ENCODE results near the gene EXD2. TPM values are rescaled to one million over a fixed set of nuclear protein-coding genes. Genes with fewer than 3 reads are reported as not detected.
A peak's percentile ranks its signal among the peaks of the same experiment; 100 is the strongest.
"Not testable (repeated sequence)": the region's sequence is repeated elsewhere in the genome, so short reads cannot be mapped to it uniquely, and the experiment has no call there.

Gene EXD2, protein sequence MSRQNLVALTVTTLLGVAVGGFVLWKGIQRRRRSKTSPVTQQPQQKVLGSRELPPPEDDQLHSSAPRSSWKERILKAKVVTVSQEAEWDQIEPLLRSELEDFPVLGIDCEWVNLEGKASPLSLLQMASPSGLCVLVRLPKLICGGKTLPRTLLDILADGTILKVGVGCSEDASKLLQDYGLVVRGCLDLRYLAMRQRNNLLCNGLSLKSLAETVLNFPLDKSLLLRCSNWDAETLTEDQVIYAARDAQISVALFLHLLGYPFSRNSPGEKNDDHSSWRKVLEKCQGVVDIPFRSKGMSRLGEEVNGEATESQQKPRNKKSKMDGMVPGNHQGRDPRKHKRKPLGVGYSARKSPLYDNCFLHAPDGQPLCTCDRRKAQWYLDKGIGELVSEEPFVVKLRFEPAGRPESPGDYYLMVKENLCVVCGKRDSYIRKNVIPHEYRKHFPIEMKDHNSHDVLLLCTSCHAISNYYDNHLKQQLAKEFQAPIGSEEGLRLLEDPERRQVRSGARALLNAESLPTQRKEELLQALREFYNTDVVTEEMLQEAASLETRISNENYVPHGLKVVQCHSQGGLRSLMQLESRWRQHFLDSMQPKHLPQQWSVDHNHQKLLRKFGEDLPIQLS
- total RNA-seq (2014; rRNA removed; shearing (Covaris generic); ENCODE audit: low replicate concordance): 10.3 and 13.0 TPM in 2 replicates

DNA sequence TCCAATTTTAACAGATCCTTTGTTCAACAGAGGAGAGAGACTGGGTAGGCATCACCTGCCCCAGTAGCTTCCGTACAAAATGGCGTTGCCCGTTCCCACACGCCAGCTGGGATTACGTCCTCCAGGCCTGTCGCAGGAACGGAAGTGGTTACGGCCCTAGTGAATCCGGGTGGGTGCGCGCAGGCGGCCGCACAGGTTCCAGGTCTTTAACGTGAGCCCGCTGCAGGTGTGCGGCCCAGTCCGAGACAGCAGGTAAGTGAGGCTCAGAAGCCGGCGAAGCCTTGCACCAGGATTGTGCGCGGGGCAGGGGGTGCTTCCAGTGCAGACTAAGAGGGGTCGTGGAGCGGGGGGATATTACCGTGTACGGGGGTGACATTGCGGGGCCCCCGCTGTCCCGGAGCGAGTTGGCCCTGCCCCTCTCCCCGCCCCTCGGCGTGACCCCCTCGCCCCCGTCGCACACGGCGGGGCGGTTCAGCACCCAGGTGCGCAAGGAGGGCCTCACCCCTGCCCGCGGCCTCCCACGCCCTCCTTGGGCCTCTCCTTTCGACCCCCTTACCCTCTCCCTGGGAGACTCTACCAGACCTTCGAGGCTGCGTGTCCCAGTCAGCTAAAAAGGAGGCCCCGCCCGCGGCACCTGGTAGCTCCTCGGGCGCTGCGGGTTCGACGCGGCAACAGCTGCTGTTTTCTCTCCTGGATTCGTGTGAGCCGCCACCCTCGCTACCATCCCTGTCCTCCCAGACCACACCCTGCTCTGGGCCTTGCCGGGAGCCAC, at the start of gene EXD2:
EXD2 (plus strand) TSS at position 159 of the 772 bp plus-strand sequence. CDS start 17,973 bp downstream, outside the sequence.
- peak; percentile 70 for DNase-seq (ENCODE audit: low read depth)
- in situ Hi-C loops (cut with HindIII; ENCODE audit: low pct_unique_long_range_greater_than_20kb, low sequenced_read_pairs): no loop called here

DNA sequence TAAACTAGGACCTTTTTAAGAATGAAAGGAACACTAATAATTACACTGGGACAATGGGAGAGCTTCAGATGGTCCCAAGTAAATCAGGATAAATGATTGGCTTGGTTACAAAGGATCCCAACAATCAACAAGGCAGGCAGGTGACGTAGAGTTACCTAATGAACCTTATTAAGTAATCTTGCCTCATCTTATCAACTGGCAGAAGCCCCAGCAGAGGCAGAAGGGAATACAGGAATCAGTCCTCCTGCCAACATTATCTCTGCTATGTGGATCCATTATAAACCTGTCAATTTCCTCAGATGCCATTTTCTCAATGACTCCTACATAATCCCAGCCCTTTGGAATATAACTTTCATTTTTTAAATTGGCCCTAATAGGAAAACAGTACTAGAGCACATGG, 49.7 kb upstream of the EXD2 start:
- in situ Hi-C loops (cut with HindIII; ENCODE audit: low pct_unique_long_range_greater_than_20kb, low sequenced_read_pairs): no loop called here
- no peak for DNase-seq (ENCODE audit: low read depth)

DNA sequence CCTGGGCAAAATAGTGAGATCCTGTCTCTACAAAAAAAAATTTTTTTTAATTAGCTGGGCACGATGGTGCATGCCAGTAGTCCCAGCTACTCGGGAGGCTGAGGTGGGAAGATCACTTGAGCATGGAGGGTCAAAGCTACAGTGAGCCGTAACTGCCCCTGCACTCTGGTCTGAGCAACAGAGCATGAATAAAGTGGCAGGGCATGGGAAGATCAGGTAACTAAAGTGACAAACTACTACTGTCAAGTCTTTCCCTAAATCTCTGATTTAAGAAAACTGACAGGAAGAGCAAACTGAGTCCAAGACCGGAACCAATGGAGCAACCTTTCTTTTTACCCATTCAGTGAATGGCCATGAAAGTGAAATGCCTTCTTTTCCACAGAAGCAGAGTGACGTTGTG, 49.2 kb upstream of the EXD2 start:
- in situ Hi-C loops (cut with HindIII; ENCODE audit: low pct_unique_long_range_greater_than_20kb, low sequenced_read_pairs): no loop called here
- DNase-seq (ENCODE audit: low read depth): no peak

DNA sequence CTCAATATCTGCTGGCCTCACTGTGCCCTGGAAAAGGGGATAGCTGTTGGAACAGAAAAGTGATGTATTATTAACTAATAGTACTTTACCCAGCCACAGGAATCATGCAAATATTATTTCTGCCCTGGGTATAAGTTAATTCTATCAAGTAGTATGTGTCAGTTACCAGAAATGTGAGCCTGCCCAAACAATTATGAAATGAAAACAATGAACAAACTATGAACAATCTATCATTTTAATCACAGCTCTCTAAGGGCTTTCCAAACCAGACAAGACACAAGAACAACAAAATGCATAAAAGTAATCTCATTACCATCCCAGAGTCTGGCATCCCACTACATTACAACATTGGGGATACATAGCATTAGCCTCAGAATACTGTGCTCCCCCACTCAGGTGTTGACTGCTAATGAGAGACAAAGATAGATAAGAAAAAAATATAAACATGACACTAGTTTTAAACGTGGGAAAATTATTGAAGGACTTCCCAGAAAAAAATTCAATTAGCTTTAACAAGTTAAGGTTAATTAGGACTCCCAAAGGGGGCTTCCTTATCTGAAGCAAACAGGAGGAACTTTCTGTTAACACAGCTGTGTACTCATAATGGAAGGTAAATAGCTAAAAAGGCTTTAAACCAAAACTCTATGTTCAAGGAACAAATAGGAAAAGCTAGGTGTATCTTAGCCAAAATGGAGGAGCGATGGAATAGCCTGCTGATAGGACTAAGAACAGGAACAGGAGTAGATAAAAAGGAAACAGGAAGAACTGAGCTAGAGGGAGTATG, 41.6 kb upstream of the EXD2 start:
- DNase-seq (ENCODE audit: low read depth): no peak
- in situ Hi-C loops (cut with HindIII; ENCODE audit: low pct_unique_long_range_greater_than_20kb, low sequenced_read_pairs): no loop called here

DNA sequence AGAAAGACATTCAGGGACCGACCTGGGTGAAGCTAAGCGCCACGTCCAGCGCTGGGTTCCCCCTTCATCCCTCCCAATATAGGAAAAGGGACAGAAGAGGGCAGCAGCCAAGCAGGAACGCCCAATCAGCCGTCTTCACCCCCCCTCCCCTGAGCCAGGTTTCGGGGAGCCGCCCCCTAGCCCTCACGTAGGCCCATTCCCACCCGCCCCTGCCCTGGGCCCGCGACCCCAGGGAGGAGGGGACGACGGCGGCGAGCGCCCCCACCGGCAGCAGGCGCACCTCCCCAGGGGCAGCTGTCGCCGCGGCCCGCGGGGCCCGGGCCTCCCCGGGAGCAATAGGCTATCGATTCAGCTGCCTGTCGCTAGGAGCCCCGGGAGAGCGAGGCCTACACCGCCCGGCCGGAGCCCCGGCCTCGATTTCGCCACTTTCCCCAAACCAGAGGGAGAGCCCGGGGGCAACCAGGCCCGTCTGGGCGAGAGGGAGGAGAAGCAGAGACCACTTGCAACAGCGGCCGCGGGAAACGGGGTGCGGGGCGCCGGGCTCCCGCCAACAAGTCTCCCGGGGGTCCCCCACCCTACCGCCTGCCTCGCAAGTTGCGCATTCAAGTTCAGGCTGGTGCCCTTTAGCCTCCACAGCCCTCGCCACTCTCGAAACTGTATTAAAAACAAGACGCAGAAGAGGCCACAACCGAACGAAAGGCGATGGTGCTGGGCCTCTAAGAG, 39.7 kb upstream of the EXD2 start:
- DNase-seq (ENCODE audit: low read depth): peak; percentile 60
- in situ Hi-C loops (cut with HindIII; ENCODE audit: low pct_unique_long_range_greater_than_20kb, low sequenced_read_pairs): no loop called here

DNA sequence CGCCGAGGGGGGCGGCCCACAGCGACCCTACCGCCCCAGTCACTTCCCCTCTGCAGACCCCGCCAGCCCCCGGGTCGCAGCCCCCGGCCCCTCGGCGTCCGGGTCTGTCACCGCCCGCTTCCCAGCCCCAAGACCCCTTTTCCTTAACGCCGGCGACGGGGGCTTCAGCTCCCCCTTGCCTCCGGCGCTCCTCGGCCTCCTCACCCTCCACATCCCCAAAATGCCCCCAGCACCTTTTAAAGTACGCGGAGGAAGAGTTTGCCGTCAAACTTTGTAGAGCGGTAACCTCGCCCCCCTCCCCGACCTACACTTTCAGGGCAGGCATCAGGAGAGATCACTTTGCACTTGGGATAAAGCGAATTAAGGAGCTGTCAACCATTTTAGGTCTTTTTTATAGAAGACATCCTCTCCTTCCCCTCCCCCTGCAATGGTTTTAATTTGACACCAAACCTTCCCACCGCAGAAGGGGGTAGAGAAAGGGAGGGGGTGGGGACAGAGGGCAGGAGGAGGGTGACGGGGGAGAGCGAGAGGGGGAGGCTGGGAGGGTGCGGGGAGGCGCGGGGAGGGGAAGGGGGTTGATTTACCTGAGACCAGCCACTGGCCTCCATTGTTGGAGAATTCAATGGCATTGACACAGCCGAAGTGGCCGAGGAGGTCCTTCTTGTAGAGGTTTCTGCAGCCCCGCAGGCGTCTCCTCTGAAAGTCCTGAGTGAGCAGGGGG, 39.0 kb upstream of the EXD2 start:
- no peak for DNase-seq (ENCODE audit: low read depth)
- in situ Hi-C loops (cut with HindIII; ENCODE audit: low pct_unique_long_range_greater_than_20kb, low sequenced_read_pairs): no loop called here

DNA sequence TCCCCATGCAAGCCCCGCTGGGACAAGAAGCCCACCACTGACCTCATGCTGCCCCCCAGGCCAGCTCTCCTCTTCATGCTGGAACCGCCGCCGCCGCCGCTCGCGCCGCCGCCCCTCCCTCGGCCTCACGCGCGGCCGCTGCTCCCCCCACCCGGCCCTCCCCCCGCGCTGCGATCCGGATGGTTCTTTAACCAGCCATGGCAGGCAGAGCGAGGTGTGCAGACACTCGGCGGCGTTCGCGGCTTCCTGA, 38.5 kb upstream of the EXD2 start, which contains the start of gene DCAF5:
DCAF5 (minus strand) TSS at position 218 of the 250 bp plus-strand sequence; CDS start at position 77, 141 bp downstream.
- in situ Hi-C loops (cut with HindIII; ENCODE audit: low pct_unique_long_range_greater_than_20kb, low sequenced_read_pairs): no loop called here
- no peak for DNase-seq (ENCODE audit: low read depth)

DNA sequence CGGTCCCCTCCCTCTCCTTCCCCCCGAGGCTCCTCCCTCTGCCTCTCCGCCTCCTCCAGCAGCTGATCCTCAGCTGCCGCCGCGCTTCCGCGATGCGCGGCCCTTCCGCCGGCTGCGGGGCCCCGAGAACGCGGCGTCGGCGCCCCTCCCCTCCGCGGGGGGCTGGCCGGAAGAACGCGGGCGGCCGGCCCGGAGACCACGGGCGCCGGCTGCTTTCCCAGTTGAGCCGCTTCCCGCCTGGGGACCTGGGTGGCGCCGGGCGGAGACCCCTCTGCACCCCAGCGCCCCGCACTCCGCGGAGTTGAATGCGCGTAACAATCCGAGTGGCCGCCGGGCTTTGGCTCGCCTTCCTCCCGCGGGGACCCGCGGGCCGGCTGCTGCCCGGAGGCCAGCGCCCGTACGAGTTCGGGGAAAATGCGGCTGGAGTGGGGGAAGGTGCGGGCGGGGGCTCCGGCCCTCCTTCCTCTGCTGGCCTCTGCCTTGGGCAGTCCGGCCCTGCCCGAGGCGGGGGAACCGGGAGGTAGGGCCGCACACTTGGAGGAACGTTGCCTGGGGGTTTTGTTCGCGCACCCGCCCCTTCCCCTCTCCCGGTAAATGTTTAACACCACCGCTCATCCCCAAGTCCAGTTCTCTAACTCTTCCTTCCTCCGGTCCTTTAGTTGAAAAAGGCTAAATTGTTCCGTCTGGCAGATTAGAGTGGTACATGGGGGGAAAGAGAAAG, 38.0 kb upstream of the EXD2 start:
- DNase-seq (ENCODE audit: low read depth): peak; percentile 94
- in situ Hi-C loops (cut with HindIII; ENCODE audit: low pct_unique_long_range_greater_than_20kb, low sequenced_read_pairs): no loop called here

DNA sequence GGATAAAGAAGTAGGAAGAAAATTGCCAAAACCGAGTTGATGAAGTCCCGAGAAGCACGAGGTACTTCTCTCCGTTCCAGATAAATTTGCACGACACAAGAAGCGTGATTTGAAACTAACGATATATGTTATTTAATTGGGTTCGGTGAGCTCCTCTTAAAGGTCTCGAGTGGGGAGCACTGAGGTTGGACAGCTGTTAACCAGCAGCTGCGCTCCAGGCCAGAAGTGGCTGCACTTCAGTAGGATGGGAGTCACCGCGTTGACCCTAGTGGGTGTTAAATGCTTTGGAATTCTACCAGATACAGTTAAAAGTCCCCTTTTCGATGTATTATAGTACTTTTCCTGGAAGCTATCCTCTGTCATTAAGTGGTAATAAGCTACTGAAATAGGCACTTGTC, 37.4 kb upstream of the EXD2 start:
- in situ Hi-C loops (cut with HindIII; ENCODE audit: low pct_unique_long_range_greater_than_20kb, low sequenced_read_pairs): no loop called here
- DNase-seq (ENCODE audit: low read depth): no peak

DNA sequence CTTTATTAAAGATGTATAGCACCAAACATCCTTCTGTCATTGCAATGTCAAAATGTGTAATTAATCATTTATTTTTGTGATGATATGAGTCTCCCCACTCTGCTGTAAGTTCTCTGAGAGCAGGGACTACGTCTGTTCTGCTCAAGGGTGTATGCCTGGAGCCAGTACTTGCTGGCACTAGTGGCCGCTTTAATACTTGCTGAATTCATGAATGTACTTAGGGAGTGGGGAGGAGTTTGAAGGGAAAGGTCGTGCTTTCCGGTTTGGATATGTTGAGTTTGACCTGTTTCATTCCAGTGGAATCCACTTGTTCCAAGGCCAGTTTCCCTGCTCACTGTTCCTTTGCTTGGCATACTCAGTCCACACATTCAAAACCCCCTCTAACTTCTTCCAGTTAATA, 36.5 kb upstream of the EXD2 start:
- peak; percentile 33 for DNase-seq (ENCODE audit: low read depth)

DNA sequence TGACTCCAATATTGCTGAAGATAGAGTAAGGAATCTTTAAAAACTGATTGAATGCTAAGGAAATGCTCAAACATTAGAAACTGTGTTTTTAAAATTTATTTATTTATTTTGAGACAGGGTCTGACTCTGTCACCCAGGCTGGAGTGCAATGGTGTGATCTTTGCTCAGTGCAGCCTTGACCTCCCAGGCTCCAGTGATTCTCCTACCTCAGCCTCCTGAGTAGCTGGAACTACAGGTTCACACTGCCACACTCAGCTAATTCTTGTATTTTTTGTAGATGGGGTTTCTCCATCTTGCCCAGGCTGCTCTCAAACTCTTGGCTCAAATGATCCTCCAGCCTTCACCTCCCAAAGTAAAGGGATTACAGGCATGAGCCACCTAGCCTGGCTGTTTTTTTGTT, 35.1 kb upstream of the EXD2 start:
- DNase-seq (ENCODE audit: low read depth): no peak
- in situ Hi-C loops (cut with HindIII; ENCODE audit: low pct_unique_long_range_greater_than_20kb, low sequenced_read_pairs): no loop called here

More for the DNA sequence above, 36.5 kb upstream of the EXD2 start:
- in situ Hi-C loops (cut with HindIII; ENCODE audit: low pct_unique_long_range_greater_than_20kb, low sequenced_read_pairs): no loop called here

DNA sequence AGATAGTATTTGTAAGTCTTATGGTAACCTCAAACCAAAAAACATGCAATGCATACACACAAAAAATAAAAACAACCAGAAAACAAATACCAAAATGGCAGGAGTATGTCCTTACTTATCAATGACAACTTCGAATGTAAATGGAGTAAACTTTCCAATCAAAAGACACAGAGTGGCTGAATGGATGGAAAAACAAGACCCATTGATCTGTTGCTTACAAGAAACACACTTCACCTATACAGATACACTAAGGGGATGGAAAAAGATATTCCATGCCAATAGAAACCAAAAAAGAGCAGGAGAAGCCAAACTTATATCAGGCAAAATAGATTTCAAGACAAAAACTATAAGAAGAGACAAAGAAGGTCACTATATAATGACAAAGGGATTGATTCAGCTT, 29.7 kb upstream of the EXD2 start:
- in situ Hi-C loops (cut with HindIII; ENCODE audit: low pct_unique_long_range_greater_than_20kb, low sequenced_read_pairs): no loop called here
- no peak for DNase-seq (ENCODE audit: low read depth)

DNA sequence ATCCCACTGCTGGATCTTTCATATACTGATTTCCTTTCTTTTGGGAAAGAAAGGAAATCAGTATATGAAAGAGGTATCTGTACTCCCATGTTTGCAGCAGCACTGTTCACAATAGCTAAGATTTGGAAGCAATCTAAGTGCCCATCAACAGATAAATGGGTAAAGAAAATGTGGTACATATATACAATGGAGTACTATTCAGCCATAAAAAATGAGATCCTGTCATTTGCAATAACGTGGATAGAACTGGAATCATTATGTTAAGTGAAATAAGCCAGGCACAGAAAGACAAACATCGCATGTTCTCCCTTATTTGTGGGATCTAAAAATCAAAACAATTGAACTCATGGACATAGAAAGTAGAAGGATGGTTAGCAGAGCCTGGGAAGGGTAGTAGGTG, 25.5 kb upstream of the EXD2 start:
- in situ Hi-C loops (cut with HindIII; ENCODE audit: low pct_unique_long_range_greater_than_20kb, low sequenced_read_pairs); DNase-seq (ENCODE audit: low read depth): not testable (repeated sequence)

DNA sequence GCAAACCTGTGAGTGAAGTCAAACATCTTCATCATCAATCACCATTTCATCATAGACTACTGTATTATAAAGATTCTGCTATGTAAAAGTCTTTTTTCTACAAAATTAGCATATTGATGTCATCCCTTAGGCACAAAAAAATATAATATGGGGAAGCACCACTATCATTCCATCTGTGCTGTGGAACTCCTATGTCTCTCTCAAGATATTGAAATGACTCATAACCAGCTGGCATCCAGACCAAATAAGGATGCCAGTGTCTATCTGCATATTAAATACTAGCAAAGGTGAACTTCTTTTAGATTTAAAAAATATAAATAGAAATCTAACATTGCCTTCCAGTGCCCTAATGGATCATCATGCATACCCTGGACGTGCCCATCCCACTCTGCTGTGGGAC, 20.5 kb upstream of the EXD2 start:
- DNase-seq (ENCODE audit: low read depth): no peak
- in situ Hi-C loops (cut with HindIII; ENCODE audit: low pct_unique_long_range_greater_than_20kb, low sequenced_read_pairs): no loop called here

DNA sequence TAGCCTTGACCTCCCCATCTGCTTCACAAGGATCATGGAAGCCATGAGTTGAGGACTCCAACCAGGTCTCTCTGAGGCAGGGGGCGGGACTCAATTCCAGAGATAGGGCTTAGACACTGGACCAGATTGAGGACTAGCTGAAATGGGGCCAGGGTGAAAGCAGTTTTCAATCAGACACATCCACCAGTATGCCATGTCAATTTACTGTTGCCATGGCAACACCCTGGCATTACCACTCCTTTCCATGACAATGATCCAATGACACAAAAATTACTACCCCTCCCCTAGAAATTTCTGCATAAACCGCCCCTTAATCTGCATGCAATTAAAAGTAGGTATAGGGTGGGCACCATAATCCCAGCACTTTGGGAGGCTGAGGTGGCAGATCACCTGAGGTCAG, 19.7 kb upstream of the EXD2 start:
- DNase-seq (ENCODE audit: low read depth): no peak
- in situ Hi-C loops (cut with HindIII; ENCODE audit: low pct_unique_long_range_greater_than_20kb, low sequenced_read_pairs): no loop called here

DNA sequence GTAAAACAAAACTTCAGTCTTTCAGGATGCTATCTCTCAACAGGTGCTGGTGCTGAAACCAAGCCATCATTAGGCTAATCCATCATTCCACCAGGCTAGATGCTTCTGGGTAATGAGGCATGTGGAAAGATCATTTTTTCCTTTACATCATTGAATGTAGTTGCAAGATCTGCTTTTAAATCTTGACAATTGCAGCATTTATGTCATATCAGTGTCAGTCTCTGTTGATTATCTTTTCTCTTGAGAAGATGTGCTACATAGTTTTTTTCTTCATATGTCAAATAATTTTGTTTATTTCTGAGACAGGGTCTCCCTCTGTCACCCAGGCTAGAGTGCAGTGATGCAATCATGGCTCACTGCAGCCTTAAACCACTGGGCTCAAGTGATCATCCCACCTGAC, 16.2 kb upstream of the EXD2 start:
- no peak for DNase-seq (ENCODE audit: low read depth)
- in situ Hi-C loops (cut with HindIII; ENCODE audit: low pct_unique_long_range_greater_than_20kb, low sequenced_read_pairs): no loop called here

DNA sequence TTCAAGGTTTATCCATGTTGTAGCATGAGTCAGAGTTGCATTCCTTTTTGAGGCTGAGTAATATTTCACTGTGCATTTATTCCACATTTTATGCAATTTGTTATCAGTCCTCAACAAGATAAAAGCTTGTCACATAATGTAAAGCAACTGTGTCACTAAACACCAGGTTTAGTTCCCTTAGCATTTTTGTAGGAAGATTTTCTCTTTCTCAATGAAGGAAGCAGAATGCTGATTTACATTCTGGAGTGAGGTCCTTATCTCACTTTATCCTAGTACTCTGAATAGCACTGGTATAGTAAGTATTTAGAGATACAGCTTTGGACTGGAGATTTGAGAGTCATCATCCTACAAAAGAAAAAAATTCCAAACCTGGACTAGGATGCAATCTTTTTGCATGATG, 9.8 kb upstream of the EXD2 start:
- in situ Hi-C loops (cut with HindIII; ENCODE audit: low pct_unique_long_range_greater_than_20kb, low sequenced_read_pairs): no loop called here
- DNase-seq (ENCODE audit: low read depth): no peak

All from Caki2 (cell line).